ENCODE data around the gene MYO9A.
"Not testable (repeated sequence)": the region's sequence is repeated elsewhere in the genome, so short reads cannot be mapped to it uniquely, and the experiment has no call there.

Gene MYO9A

GRCh38 chr15:71888797-71889196, 229.2 kb downstream of the MYO9A start:
- DNase-seq (ENCODE audit: low read depth) = no peak
- H3K4me3 ChIP-seq (ENCODE audit: control insufficient read depth, low read depth, low read length) = no peak overlapping the region
- TF ChIP-seq, protein P1, sequence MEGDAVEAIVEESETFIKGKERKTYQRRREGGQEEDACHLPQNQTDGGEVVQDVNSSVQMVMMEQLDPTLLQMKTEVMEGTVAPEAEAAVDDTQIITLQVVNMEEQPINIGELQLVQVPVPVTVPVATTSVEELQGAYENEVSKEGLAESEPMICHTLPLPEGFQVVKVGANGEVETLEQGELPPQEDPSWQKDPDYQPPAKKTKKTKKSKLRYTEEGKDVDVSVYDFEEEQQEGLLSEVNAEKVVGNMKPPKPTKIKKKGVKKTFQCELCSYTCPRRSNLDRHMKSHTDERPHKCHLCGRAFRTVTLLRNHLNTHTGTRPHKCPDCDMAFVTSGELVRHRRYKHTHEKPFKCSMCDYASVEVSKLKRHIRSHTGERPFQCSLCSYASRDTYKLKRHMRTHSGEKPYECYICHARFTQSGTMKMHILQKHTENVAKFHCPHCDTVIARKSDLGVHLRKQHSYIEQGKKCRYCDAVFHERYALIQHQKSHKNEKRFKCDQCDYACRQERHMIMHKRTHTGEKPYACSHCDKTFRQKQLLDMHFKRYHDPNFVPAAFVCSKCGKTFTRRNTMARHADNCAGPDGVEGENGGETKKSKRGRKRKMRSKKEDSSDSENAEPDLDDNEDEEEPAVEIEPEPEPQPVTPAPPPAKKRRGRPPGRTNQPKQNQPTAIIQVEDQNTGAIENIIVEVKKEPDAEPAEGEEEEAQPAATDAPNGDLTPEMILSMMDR (IDR thresholded peaks at IDR 0.05; ENCODE audit: control insufficient read depth, insufficient read depth, low read depth, low read length, missing control alignments) = no peak

- no peak overlapping the region for H3K4me3 ChIP-seq (ENCODE audit: control insufficient read depth, low read depth, low read length)
- no peak for DNase-seq (ENCODE audit: low read depth)
- TF ChIP-seq, protein P1 (IDR thresholded peaks at IDR 0.05; ENCODE audit: control insufficient read depth, insufficient read depth, low read depth, low read length, missing control alignments) = no peak
Observed at GRCh38 chr15:71885390-71885789, 232.6 kb downstream of the MYO9A start.

DNA sequence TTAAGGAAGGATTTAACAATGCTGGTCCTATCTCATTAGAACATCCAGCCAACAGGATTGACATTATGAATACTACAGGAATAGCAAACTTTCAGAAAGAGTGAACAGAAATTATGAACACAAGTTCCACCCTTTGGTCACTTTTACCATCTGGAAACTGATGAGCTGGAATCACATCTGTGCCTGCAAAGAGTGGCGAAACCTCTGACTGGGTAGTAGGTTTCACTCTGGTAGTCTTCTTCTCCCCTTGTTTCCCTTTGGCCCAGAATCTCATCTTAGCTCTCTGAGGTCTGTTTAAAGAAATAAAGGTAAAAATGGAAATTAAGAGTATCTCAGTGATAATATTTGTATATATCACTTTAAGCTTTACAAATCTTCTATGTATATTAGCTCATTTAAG, 234.5 kb downstream of the MYO9A start:
- TF ChIP-seq, protein P1 (IDR thresholded peaks at IDR 0.05; ENCODE audit: control insufficient read depth, insufficient read depth, low read depth, low read length, missing control alignments) = no peak
- no peak overlapping the region for H3K4me3 ChIP-seq (ENCODE audit: control insufficient read depth, low read depth, low read length)
- no peak for DNase-seq (ENCODE audit: low read depth)

DNA sequence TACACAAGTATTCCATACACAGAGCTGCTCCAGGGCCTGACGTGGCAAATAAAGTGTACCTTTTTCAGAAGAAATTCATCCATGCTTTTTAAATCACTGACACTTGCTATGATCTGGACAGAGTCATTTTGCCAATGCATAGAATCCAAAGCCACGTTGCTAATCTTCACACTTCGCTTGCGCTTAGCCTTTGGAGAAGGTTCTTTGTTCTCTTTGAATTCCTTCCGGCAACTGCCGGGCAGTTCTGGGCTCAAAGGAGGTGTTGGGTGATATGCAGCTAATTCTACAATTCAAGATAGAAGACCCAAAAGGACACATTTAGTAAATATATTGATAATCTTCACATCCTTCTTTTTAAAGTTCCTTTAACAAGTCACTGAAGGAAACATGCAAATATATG, 237.7 kb downstream of the MYO9A start:
- TF ChIP-seq, protein P1 (IDR thresholded peaks at IDR 0.05; ENCODE audit: control insufficient read depth, insufficient read depth, low read depth, low read length, missing control alignments) = no peak

DNA sequence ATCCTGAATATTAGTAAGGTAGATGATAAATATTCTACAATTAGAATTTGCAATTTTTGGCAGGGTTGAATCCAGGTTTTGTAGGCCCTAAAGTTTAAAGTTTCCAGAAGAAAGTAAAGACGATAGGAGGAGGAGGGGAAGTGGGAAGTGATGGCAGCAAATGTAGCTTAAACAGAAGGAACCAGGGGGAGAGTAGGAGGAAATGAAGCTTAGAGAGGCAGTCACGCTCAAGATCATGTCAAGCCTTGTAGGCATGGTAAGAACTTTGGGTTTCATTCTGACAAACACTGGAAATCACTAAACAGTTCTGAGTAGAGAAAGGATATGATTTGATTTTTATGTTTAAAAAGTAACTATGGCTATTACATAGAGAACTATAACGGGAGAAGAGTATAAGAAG, 243.7 kb downstream of the MYO9A start:
- DNase-seq (ENCODE audit: low read depth) = no peak
- H3K4me3 ChIP-seq (ENCODE audit: control insufficient read depth, low read depth, low read length) = no peak overlapping the region
- TF ChIP-seq, protein P1 (IDR thresholded peaks at IDR 0.05; ENCODE audit: control insufficient read depth, insufficient read depth, low read depth, low read length, missing control alignments) = no peak

More for the DNA sequence above, 237.7 kb downstream of the MYO9A start:
- no peak for DNase-seq (ENCODE audit: low read depth)
- H3K4me3 ChIP-seq (ENCODE audit: control insufficient read depth, low read depth, low read length) = no peak overlapping the region

DNA sequence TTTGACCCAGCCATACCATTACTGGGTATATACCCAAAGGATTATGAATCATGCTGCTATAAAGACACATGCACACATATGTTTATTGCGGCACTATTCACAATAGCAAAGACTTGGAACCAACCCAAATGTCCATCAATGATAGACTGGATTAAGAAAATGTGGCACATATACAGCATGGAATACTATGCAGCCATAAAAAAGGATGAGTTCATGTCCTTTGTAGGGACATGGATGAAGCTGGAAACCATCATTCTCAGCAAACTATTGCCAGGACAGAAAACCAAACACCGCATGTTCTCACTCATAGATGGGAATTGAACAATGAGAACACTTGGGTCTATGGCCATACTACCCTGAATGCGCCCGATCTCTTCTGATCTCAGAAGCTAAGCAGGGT, 259.7 kb downstream of the MYO9A start:
- not testable (repeated sequence) for DNase-seq (ENCODE audit: low read depth); H3K4me3 ChIP-seq (ENCODE audit: control insufficient read depth, low read depth, low read length)

DNA sequence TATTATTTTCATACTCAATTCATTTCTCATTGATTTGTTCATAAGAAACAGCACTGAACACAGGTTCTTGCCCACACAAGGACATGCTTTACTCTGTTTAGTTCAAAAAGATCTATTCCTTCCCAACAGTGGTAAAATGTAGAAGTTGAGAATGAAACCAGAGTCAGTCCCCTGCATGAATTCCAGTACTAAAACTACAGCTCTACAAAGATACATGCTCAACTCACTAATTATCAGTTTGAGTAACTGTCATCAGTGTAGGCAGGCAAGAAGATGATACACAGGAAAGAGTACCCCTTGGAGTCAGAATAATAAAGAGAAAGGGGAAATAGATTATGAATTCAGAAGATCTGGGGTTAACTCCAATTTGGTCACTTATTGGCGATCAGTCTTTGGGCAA, 264.4 kb downstream of the MYO9A start:
- no peak overlapping the region for H3K4me3 ChIP-seq (ENCODE audit: control insufficient read depth, low read depth, low read length)
- no peak for DNase-seq (ENCODE audit: low read depth)
- TF ChIP-seq, protein P1 (IDR thresholded peaks at IDR 0.05; ENCODE audit: control insufficient read depth, insufficient read depth, low read depth, low read length, missing control alignments) = no peak
